GM21515 (cell line): ENCODE data around the gene PPP2R2B.
"Not testable (repeated sequence)": the region's sequence is repeated elsewhere in the genome, so short reads cannot be mapped to it uniquely, and the experiment has no call there.

ENCODE experiments used
- ATAC-seq: cut with Tn5 transposase; IDR thresholded peaks from one replicate; pipeline ENCODE4 v1.9.1; 2021; ENCODE audit not compliant: unreplicated experiment

The PPP2R2B gene

DNA sequence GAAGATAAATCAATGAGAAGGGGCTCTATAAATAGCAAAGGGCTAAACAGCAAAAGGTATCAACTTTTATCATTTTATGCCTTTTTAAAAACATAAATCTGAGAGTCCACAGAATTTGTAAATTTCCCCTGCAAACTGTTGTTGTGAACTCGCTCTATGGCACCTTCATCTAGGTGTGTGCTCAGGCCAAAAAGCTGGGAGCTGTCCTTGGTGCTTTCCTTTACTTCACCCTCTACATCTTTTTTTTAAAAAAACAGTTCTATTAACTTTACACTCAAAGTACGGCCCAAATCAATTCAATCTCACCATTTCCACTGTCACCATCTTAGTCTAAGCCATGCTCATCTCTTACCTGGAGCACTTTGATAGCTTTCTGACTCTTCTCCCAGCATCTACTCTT is 254.4 kb downstream of the PPP2R2B start:
- ATAC-seq = no peak

DNA sequence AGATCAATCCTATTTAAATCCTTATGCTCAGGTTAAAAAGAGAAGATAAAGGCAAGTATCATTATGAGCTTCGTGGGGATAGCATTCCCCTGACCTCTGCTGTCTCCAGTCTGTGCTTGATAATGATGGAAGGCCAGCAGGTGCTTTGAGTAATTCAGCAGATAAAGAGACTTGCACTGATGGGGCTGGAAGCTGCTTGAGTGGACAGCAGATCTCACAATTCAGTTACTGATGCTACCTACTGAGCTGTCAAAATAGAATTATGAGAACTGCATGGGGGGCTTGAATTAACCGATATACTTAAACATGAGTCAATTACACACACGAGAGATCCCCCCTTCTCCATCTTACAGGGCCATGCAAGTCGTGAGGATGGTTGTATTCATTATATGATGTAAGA is 254.9 kb downstream of the PPP2R2B start:
- ATAC-seq = no peak

DNA sequence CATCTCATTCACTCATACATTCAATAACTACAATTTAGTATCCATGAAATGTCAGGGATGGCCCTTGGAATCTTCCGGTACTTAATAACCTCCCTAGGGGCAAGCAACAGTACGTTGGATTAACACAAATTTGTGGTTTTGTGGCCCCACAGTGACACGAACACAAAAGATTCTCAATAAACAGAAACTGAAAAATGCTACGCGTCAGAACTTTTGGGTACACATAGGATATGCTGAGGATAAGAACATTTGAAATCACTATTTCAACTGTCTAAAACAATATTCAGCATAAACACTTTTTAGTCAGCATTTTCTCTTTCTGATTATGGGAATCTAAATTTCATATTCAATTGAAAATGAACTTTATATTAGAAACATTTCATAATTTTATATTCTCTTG is 255.5 kb downstream of the PPP2R2B start:
- ATAC-seq = no peak

DNA sequence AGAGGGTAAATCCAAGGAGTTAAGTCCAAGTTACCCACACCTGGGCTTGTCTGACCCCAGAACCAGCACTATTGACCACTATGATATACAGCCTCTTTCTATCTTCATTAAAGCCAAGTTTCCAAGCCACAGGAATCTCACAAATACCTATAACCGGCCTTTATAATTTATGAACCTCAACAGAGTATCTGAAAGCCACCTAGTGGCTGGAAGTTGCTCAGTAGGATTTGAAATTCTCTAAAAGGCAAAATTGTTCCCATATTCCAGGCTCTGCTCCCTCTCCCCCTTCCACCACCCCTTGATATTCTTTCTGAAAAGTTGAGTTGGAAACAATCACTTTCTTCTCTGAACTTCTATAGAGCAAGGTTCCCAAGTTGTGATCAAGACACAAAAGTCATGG is 256.2 kb downstream of the PPP2R2B start:
- no peak for ATAC-seq

DNA sequence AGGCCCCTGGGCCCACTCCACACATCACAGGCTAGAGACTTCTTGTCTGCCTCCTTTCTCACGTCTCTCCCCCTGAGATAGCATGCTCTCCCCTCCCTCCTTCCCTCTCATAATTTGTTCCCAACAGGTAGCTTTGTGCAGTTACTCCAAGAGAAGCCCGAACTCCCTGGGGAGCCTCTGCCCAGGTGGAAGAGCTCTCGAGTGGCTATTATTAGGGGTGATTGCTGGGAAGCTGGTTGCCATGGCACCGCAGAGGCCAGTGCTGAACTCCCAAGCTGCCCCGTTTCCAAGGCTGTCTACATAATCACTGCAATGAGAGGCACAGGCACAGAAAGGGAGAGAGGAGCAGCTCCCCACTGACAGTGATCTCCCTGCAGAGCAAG is 257.9 kb downstream of the PPP2R2B start:
- no peak for ATAC-seq

DNA sequence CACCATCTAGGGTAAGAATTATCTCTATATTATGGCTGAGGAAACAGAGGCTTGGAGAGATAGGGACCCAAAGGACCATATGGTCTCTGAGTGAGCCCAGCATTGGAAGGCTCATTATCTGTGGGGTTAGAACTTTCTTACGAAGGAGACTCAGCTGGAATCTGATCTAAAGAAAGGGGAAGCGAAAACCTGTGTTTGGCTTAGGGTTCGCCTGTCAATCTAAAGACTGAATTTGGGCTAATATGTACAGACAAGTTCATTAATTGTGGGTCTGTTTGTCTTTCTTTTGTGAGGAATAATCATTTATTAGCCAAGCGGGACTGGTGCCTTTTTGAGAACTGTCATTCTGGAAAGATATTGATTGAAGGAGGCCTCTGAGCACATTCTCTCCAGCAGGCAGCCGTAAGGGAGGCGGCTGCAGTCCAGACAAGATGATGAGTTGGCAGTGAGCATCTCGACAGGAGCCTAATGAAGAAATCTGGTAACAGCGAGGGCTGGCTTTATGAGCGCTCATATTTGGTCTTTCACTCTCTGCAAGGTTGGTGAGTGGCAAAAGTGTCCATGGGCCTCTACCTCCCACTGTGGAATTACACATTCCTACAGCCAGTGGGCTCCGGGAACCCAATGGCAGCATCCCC is 258.4 kb downstream of the PPP2R2B start:
- no peak for ATAC-seq

DNA sequence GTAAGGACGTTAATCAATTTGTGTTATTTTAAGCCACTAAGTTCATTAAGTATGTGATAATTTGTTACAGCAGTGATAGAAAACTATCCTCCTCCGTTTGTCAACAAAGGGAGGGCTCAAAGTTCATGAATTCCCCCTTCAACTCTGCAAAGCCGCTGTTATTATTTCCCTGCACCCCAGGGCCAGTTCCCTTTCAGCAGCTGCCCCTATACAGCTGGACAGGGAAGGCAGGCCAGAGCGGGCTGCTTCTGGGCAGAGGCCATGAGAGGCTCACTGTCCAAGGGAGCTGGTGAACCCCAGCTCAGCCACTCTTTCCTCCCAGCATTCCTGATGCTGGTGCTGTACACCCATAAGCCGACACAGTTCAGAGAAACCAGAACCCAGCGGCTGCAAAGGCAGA is 260.1 kb downstream of the PPP2R2B start:
- no peak for ATAC-seq

DNA sequence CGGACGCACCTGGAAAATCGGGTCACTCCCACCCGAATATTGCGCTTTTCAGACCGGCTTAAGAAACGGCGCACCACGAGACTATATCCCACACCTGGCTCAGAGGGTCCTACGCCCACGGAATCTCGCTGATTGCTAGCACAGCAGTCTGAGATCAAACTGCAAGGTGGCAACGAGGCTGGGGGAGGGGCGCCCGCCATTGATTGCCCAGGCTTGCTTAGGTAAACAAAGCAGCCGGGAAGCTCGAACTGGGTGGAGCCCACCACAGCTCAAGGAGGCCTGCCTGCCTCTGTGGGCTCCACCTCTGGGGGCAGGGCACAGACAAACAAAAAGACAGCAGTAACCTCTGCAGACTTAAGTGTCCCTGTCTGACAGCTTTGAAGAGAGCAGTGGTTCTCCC is 268.8 kb downstream of the PPP2R2B start:
- ATAC-seq = not testable (repeated sequence)

DNA sequence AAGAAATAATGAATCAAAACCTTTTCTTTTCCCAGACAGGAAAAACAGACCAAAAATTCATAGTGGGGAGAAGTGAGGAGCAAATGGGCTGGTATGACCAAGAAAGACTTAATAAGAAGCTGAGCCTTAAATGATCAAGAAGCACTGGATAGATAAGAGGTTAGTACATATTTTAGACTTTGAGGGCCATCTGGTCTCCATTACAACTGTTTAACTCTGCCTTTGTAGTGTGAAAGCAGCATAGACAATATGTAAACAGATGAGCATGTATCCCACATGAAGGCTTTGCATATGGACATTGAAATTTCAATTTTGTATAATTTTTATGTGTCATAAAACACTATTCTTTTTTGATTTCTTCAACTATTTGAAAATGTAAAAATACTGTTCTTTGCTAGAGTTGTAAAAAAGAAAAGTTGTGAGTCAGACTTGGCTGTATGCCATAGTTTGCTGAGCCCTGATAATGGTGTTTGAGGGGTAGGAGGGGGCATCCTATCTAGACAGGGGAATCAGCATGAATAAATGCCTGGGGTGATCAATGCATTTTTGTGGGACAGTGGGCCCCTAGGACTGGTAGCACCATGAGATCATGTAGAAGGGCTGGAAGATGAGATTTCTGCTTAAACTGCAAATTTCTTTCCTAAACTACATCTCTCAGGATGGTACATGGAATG is 270.8 kb downstream of the PPP2R2B start:
- ATAC-seq = no peak

DNA sequence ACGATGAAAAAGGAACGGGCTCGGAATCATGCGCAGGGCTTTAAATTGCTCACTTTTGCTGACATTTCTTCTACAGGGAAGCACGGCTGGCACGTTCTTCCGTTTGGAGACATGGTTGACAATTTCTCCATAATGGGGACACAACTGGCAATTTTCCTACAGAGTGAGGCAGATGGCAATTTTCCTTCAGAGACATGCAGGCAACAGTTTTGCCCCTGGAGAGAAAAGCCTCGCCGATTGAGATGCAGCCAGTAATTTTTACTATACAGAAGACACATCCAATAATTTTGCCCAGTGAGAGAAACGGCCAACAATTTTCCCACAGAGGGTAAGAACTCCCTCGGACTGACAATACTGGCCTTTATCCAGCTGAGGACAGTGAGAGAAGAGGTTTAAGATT is 271.7 kb downstream of the PPP2R2B start:
- ATAC-seq = no peak

DNA sequence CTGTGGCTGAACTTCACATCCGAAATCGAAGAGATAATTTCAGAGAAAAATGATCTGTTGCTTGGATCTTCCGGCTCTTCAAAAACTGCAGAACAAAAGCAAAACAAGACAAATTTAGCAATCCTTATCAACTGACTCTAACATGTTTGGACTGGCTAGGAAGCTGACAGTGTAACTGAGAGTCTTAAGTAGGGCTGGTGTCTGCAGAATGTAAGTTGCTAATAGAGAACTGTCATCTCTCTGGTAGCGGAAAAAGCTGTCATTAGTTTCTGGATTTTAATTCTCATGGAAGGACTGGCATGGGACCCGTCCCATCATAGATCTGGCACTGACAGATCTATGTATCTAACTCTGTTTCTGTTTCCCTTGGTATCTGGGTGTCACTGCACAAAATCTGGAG is 278.2 kb downstream of the PPP2R2B start:
- ATAC-seq = no peak

DNA sequence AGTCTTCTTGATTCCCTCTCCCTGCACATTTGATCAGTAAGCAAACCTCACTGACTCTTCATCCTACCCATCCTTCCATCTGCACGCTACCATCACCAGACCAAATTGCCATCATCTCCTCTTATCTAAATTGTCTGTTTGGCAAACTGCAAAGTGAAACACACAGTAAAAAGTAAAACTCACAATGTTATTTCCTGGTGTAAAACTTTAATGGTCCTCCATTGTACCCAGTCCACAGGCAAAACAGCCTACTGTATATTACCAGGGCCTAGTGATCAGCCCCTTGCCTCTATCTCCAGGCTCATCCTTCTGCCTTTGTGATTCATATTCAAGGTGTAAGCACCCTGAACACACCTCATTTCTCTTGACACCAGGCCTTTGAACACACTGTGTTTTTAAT is 279.3 kb downstream of the PPP2R2B start:
- no peak for ATAC-seq

DNA sequence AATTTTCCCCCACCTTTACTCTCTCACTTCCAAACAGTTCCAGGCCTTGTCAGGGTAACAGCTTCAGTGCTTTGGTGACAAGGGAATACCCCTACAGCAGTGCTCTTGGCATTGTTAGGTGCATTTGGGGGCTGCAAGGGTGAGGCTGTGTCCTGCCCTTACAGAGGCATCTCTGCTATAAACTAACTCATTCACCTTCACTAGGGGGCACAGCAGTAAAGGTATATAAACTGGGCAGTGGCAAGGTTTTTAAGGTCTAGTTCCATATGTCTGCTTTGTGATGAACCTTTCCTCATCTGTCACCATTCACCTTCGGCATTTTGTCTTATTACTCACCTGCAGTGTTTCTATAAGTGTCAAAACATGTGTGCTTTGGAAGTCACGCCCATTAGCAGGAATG is 283.5 kb downstream of the PPP2R2B start:
- ATAC-seq = no peak

DNA sequence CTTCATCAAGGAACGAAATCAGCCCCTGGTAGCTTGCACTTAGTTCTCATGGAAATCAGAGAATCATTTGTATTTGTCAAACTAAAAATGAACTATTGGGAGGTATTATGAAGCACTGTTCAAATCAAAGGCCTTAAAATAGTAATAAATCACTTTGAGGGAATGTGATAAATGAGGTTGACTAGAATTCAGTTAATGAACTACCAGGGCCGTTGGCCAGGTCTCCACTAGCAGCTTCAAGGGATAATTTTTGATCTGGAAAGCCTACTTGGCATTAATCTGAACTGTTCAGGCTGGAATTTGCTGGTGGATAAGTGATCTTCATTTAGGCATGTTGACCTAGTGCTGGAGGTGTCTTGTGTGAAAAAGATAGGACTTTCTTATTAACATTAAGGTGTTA is 286.2 kb downstream of the PPP2R2B start:
- no peak for ATAC-seq

DNA sequence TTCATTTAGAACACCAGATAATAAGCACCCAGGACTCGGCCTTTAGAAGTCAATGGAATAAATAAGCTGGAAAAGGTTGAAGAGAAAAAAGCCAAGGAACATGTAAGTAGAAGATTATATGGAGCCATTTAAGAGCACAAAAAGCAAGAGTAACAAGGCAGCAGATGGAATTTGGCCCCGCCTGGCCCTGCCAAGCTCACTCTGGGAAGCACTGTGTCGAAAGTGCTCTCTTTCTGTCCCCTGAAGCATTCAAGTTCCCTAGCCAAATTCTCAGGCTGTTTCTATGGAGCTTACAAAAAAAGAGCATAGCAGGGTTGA is 289.6 kb downstream of the PPP2R2B start:
- ATAC-seq = no peak

DNA sequence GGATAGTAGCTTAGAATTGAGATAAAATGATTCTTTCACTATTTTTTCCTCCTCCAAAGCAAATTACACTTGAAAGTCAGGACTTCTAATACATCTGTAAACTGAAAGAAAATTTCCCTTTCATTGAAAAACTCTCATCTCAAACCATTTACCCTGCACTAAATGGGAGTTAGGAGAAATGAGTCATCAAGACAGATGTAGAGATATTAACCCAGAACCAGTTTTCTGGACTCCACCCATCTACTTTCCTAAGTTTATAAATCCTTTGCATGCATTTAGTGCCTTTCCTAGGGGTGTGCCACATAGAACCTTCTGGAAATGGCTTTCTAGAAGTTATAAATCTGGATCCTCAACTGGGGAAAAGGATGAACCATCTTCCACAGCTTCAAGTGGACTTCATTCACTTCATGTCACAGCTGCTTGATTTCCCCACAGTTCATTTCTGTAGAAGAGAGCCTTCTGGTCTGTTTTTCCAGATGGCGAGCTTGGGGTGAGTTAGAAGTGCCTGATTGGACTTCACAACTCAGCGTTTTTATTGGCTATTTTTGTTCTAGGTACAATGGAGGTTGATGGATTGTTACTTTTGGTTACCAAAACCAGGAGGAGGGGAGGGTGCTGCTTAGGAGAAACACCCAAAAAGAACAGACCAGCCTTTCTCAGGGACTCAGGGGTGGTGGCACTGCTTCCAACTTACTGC is 290.1 kb downstream of the PPP2R2B start:
- ATAC-seq = no peak

DNA sequence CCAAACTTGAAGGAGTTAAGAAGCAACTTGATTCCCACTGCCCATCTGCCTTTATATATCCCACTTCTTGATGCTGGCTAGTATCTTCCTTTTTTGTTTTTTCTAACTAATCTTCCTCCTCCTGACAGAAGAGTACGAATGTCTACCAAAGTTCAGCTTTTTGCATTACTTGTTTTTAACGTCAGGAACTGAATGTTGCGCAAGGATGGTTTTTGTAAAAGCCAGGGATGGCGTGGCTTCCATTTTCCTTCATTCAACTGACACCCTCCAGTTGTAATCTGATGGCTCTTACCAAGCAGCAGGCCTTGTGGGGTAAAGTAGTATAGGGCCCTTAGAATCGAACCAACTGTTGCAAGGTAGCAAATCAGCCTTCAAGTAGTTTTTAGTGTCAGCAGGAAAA is 291.8 kb downstream of the PPP2R2B start:
- ATAC-seq = no peak

DNA sequence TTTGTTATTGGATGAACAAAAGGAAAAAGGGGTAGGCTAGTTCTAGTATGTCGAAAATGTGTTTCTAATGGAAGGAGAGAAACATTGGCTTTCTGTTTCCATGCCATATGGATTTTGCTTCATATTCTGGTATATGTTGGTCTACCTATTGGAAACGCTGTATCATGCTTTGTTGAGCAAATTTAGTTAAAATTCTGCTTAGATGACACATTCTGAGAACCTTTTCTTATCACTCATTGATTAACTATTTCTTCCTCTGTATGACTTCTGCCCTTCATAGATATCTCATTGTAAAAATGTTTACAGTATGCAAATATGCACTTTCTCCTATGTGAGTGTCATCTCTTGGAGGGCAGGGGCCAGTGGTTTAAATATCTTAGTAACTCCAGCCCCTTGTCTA is 293.8 kb downstream of the PPP2R2B start:
- ATAC-seq = no peak

DNA sequence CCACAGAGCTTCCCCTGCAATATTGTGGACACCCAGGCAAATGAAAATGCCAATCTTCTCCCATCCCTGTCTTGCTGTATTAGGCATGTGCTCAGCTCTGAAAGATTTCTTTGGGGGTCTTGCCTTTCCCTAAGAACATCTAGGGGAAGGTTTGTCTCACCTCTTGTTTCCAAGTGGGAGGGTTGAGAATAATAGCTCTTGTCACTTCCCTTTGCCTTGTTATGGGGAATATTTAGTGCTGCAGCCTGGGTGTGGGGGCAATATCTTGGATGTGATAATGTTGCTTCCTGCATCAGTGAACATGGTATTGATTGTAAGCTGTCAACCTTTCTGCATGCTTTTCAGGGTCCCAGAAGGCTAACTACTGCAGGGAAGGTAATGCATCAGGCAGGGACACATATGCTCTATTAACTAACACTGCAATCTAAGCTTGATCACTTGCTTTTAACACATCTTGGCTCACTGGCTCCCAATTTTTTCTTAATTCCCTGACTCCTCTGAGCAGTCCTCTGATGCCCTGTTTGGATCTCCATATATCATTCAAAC is 296.4 kb downstream of the PPP2R2B start:
- ATAC-seq = no peak

DNA sequence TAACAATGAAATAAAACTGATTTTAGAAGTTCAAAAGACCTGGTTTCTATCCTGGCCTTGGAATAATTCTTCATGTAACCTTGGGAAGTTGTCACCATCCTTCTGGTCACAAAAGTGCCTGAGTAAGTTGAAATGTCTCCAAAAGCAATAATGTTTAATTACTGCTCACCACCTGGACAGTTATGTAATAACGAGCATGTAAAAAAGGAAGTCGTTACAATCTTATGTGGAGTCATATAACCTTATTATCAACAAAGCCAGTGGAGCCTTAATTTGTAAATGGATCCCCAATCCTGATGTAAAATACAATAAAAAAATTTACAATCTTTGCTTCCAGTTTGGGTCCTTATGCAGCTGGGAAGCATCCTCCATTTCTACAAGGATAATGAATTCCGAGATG is 298.3 kb downstream of the PPP2R2B start:
- no peak for ATAC-seq

DNA sequence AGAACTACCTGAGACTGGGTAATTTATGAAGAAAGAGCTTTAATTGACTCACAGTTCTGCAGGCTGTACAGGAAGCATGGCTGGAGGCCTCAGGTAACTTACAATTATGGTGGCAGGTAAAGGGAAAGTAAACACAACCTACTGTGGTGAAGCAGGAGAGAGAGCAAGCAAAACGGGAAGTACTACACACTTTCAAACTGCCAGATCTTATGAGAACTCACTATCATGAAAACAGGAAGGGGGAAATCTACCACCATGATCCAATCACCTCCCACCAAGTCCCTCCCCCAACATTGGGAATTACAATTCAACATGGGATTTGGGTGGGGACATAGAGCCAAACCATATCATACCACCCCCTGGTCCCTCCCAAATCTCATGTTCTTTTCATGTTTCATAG is 303.8 kb downstream of the PPP2R2B start:
- ATAC-seq = no peak

DNA sequence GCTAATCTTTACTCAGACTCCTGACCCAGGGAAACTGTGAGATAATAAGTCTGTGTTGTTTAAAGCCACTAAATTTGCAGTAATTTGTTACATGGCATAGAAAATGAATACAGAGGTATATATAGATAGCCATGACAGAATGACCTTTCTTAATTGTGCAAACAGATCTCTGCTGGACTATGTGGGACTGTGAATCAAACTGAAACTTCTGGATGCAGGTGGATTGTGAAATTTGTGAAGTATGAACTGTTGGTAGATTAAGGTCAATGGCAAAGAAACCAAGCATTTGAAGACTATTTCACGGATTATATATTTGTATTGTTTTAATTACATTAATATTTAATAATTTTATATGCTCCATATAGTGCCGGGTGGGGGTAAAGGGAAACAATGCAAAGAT is 310.4 kb downstream of the PPP2R2B start:
- no peak for ATAC-seq
